Natural killer cell (primary cell): ENCODE data around the gene POM121L2. TPM values are rescaled to one million over a fixed set of nuclear protein-coding genes. Genes with fewer than 3 reads are reported as not detected.

ENCODE experiments used
- ATAC-seq, 3 donors: fragments of 150-1000 bp in 2 of 3; fragments of 200-7000 bp in 1 of 3; cut with Tn5 transposase; 1 replicate in 1 of 3; 2 replicates in 2 of 3; pipeline ENCODE4 v1.10.0; 2021; ENCODE audit warnings: mild to moderate bottlenecking in 2 of 3, moderate library complexity in 2 of 3
- DNase-seq, 2 donors: peaks; one replicate each; pipeline versions ENCODE4 v3.0.0 to v3.0.0-alpha.2; 2013 to 2021; ENCODE audit warnings: mixed read lengths in 1 of 2
- H3K27ac ChIP-seq: one replicate; pipeline ENCODE4 v1.5.1; 2013; ENCODE audit warnings: mild to moderate bottlenecking, low read length
- H3K27me3 ChIP-seq: one replicate; pipeline ENCODE4 v1.6.1; 2013; ENCODE audit warnings: low read length; ENCODE audit not compliant: control insufficient read depth, insufficient read depth
- H3K36me3 ChIP-seq: one replicate; pipeline ENCODE4 v1.6.1; 2013; ENCODE audit warnings: low read length; ENCODE audit not compliant: control insufficient read depth, insufficient read depth
- H3K4me1 ChIP-seq: one replicate; pipeline ENCODE4 v1.6.1; 2013; ENCODE audit warnings: low read length; ENCODE audit not compliant: control insufficient read depth, insufficient read depth
- H3K4me3 ChIP-seq: one replicate; pipeline ENCODE4 v1.5.1; 2013; ENCODE audit warnings: low read length
- H3K9me3 ChIP-seq: one replicate; pipeline ENCODE4 v1.6.1; 2013; ENCODE audit warnings: low read length; ENCODE audit not compliant: control insufficient read depth, insufficient read depth
- H3K27ac Mint-ChIP-seq, 2 donors: one replicate each; pipeline ENCODE4 v1.8.0; 2022; ENCODE audit warnings: mild to moderate bottlenecking in 2 of 2, mixed read lengths in 2 of 2, moderate library complexity in 1 of 2
- H3K27me3 Mint-ChIP-seq, 2 donors: one replicate each; pipeline ENCODE4 v1.8.0; 2022; ENCODE audit warnings: low read depth in 2 of 2, mixed read lengths in 2 of 2
- H3K36me3 Mint-ChIP-seq: one replicate; pipeline ENCODE4 v1.8.0; 2022; ENCODE audit warnings: mixed read lengths
- H3K4me1 Mint-ChIP-seq, 2 donors: one replicate each; pipeline ENCODE4 v1.8.0; 2022; ENCODE audit warnings: mixed read lengths in 2 of 2
- H3K4me3 Mint-ChIP-seq: one replicate; pipeline ENCODE4 v1.8.0; 2022; ENCODE audit warnings: mild to moderate bottlenecking, moderate library complexity, mixed read lengths
- H3K9me3 Mint-ChIP-seq, 2 donors: one replicate each; pipeline ENCODE4 v1.8.0; 2022; ENCODE audit warnings: mixed read lengths in 2 of 2
- WGBS: methylation state at CpG from one replicate; pipeline ENCODE4 v1.1.7; 2013; ENCODE audit warnings: missing lambda C conversion rate; ENCODE audit not compliant: insufficient coverage; 5-methylcytosine and 5-hydroxymethylcytosine counted together
- intact Hi-C: fragments of 100-400 bp; cut with micrococcal nuclease; formaldehyde crosslinking; loops from one replicate; pipeline ENCODE4 v1.14.2; 2022
- total RNA-seq, 4 donors: library from RNA; stranded (reverse); fragments of 120-200 nt in 1 of 4; gene quantifications; one replicate each; pipeline versions ENCODE4 v1.2.3 to v1.2.4, GENCODE V29; 2013 to 2022
- TF ChIP-seq, protein P1 (sequence below): fragments of 200-600 bp; IDR thresholded peaks from one replicate; pipeline ENCODE4 v1.8.0; 2022; ENCODE audit warnings: antibody characterized with exemption

Gene POM121L2
- total RNA-seq, 3 donors from 2014 or later (not counting 1 experiment from before 2014, with no cell fraction given) = not detected

- H3K4me1 ChIP-seq = no peaks in the 10 kb centered on the region
- Mint-ChIP-seq H3K4me1 (no peaks in the 10 kb centered on the region), H3K27me3 (peaks cover 13 to 20% of the 10 kb centered on the region in 2 donors), H3K27ac (no peak overlapping the region), H3K36me3 (peaks cover 8% of the 10 kb centered on the region), H3K4me3 (no peak overlapping the region), H3K9me3 (peaks cover under 1 to 10% of the 10 kb centered on the region in 2 donors)
- TF ChIP-seq, protein P1, sequence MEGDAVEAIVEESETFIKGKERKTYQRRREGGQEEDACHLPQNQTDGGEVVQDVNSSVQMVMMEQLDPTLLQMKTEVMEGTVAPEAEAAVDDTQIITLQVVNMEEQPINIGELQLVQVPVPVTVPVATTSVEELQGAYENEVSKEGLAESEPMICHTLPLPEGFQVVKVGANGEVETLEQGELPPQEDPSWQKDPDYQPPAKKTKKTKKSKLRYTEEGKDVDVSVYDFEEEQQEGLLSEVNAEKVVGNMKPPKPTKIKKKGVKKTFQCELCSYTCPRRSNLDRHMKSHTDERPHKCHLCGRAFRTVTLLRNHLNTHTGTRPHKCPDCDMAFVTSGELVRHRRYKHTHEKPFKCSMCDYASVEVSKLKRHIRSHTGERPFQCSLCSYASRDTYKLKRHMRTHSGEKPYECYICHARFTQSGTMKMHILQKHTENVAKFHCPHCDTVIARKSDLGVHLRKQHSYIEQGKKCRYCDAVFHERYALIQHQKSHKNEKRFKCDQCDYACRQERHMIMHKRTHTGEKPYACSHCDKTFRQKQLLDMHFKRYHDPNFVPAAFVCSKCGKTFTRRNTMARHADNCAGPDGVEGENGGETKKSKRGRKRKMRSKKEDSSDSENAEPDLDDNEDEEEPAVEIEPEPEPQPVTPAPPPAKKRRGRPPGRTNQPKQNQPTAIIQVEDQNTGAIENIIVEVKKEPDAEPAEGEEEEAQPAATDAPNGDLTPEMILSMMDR = no peak
- no peak for DNase-seq
- no peaks in the 10 kb centered on the region for H3K9me3 ChIP-seq
- intact Hi-C loops = no loop called here
- no peak for ATAC-seq
- H3K36me3 ChIP-seq = no peaks in the 10 kb centered on the region
- H3K4me3 ChIP-seq = no peak overlapping the region
- H3K27ac ChIP-seq = no peak overlapping the region
- 82% methylated on average over 3 of the region's 4 CpGs for WGBS
- H3K27me3 ChIP-seq = peaks cover 3% of the 10 kb centered on the region
Measured at GRCh38 chr6:27352850-27353249, 40.8 kb upstream of the POM121L2 start.

- Mint-ChIP-seq H3K4me1 (peaks cover 0 to 10% of the 10 kb centered on the region in 2 donors), H3K36me3 (no peaks in the 10 kb centered on the region), H3K9me3 (peaks cover 0 to 2% of the 10 kb centered on the region in 2 donors), H3K27me3 (peaks cover 32 to 69% of the 10 kb centered on the region in 2 donors), H3K27ac (no peak overlapping the region), H3K4me3 (no peak overlapping the region)
- Histone ChIP-seq H3K4me1 (peaks cover 3% of the 10 kb centered on the region), H3K36me3 (no peaks in the 10 kb centered on the region), H3K27me3 (peaks cover 19% of the 10 kb centered on the region), H3K4me3 (no peak overlapping the region), H3K27ac (no peak overlapping the region), H3K9me3 (no peaks in the 10 kb centered on the region)
- DNase-seq (no peak), ATAC-seq (no peak)
- TF ChIP-seq, protein P1 = no peak
- WGBS = 63% methylated on average over 10 of the region's 10 CpGs
- intact Hi-C loops = no loop called here
Measured at GRCh38 chr6:27334141-27334540, 22.1 kb upstream of the POM121L2 start.

- no peak overlapping the region for H3K27ac ChIP-seq
- TF ChIP-seq, protein P1 = no peak
- ATAC-seq (no peak), DNase-seq (no peak)
- no peaks in the 10 kb centered on the region for H3K36me3 ChIP-seq
- H3K4me1 ChIP-seq = peaks cover 3% of the 10 kb centered on the region
- H3K9me3 ChIP-seq = no peaks in the 10 kb centered on the region
- Mint-ChIP-seq H3K9me3 (peaks cover 0 to 2% of the 10 kb centered on the region in 2 donors), H3K27ac (no peak overlapping the region), H3K4me1 (peaks cover 0 to 10% of the 10 kb centered on the region in 2 donors), H3K4me3 (no peak overlapping the region), H3K36me3 (no peaks in the 10 kb centered on the region), H3K27me3 (peaks cover 32 to 69% of the 10 kb centered on the region in 2 donors)
- intact Hi-C loops = no loop called here
- no peak overlapping the region for H3K4me3 ChIP-seq
- H3K27me3 ChIP-seq = peaks cover 19% of the 10 kb centered on the region
- WGBS = 86% methylated on average over 2 of the region's 3 CpGs
Measured at GRCh38 chr6:27333642-27334040, 21.6 kb upstream of the POM121L2 start.
